ENCODE data around the gene KRTAP10-6.
"Not testable (repeated sequence)": the region's sequence is repeated elsewhere in the genome, so short reads cannot be mapped to it uniquely, and the experiment has no call there.

The KRTAP10-6 gene, protein sequence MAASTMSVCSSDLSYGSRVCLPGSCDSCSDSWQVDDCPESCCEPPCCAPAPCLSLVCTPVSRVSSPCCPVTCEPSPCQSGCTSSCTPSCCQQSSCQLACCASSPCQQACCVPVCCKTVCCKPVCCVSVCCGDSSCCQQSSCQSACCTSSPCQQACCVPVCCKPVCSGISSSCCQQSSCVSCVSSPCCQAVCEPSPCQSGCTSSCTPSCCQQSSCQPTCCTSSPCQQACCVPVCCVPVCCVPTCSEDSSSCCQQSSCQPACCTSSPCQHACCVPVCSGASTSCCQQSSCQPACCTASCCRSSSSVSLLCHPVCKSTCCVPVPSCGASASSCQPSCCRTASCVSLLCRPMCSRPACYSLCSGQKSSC

GRCh38 chr21:44592446-44593311, at the start of gene KRTAP10-6:
Gene KRTAP10-6, minus strand, starts transcription at chr21:44592505. Its CDS starts 21 bp downstream, at chr21:44592484.
- DNase-seq (ENCODE audit: low spot score), result no peak

DNA sequence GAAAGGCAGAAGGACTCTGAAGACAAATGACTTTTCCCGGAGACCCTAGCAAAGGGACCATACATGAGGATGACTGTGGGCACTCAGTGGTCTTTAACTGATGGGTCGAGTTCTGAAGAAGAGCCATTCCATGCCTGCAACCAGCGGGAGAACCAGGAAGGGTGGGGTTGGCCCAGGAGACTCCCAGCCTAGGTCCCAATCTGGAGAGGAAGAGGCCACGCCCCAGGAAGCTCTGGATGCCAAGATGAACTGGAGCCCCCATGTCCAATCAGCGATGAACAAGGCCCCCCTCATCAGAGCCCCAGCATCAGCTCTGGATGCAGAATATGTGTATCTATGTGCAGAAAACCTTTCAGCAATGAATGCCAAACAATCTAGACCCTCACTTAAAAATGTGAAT, 48.5 kb upstream of the KRTAP10-6 start:
- DNase-seq (ENCODE audit: low spot score), result no peak

GRCh38 chr21:44639331-44639655, 47.0 kb upstream of the KRTAP10-6 start:
- DNase-seq (ENCODE audit: low spot score), result no peak

- DNase-seq (ENCODE audit: low spot score), result not testable (repeated sequence)
Observed at GRCh38 chr21:44638506-44639330, 46.4 kb upstream of the KRTAP10-6 start.

- not testable (repeated sequence) for DNase-seq (ENCODE audit: low spot score)
Observed at GRCh38 chr21:44637851-44638348, 45.6 kb upstream of the KRTAP10-6 start.

- DNase-seq (ENCODE audit: low spot score), result no peak
Observed at GRCh38 chr21:44637018-44637850, 44.9 kb upstream of the KRTAP10-6 start, which contains the start of gene KRTAP10-10. Gene KRTAP10-10, plus strand, starts transcription at chr21:44637356. Its CDS starts 62 bp downstream, at chr21:44637418.

DNA sequence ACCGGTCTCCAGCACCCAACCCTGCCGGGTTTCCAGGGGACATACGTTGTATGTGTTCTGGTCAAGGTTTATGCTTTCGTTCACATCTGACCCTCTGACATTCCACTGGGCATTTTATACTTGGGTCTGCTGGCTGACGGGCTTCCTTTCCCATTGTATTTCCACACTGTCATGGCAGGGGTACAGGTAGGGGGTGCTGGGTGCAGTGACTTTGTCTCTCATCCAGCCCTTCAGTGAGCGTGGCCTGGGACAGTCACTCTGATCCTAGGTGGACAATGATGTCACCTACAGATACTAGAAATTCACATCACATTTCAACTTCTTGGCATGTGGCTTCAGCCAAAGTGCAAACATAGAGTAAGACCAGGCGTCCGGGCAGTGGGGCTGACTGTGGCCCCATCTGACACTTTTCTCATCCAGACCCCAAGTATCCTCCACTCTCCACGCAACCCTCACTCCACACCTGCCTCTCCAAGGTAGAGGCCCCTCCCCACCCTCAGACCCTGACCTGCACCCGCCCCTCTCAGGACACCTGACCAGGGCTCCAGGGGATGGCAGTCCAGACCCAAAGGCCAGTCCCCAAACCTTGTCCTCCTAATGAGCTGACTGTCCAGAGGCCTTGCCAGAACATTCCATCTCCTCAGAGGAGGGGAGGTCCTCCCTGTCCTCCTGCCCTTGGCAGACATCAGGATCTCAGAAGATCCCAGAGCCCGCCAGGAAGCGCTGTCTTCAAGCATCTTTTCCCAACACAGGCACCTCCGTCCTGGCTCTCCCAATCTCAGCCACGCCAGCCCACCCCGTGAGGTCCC, 44.1 kb upstream of the KRTAP10-6 start:
- no peak for DNase-seq (ENCODE audit: low spot score)

- no peak for DNase-seq (ENCODE audit: low spot score)
Observed at GRCh38 chr21:44632067-44632466, 39.8 kb upstream of the KRTAP10-6 start.

- DNase-seq (ENCODE audit: low spot score), result no peak
Observed at GRCh38 chr21:44630440-44630839, 38.1 kb upstream of the KRTAP10-6 start.

- no peak for DNase-seq (ENCODE audit: low spot score)
Observed at GRCh38 chr21:44628707-44629391, 36.5 kb upstream of the KRTAP10-6 start.

DNA sequence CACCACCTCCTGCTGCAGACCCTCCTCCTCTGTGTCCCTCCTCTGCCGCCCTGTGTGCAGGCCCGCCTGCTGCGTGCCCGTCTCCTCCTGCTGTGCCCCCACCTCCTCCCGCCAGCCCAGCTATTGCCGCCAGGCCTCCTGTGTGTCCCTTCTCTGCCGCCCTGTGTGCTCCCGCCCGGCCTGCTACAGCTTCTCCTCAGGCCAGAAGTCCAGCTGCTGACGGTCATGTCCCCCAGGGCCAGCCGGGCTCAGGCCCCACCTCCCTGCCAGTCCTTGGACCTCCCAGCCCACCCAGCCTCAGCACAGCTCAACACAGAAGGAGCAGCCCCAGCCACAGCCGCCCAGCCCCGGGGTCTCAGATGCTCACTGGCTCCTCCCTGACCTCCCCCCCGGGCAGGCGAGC, 35.5 kb upstream of the KRTAP10-6 start:
- not testable (repeated sequence) for DNase-seq (ENCODE audit: low spot score)

- not testable (repeated sequence) for DNase-seq (ENCODE audit: low spot score)
Observed at GRCh38 chr21:44627181-44627822, 35.0 kb upstream of the KRTAP10-6 start.

DNA sequence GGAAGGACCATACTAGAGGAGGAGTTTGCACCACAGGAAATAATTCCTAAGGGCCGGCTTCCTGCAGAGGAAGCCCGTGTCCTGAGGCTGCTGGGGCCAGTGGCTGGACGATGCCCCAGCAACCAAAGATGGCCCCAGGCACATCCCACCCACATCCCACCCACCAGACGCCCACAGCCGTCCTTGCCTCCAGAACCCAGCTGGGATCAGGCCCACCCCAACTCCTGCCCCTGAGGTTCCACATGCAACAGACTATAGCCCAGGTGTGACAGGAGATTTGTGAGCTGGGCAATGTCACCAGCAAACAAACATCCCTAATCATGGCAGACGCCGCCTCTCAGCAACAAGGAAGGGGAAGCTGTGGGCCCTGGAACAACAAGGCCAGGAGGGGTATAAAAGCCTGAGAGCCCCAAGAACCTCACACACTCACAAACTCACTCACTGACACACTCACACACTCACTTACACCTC, 34.4 kb upstream of the KRTAP10-6 start, which contains the start of gene KRTAP10-9:
TSS of gene KRTAP10-9 (plus strand) at position 421 of the 471 bp plus-strand sequence. CDS start 79 bp downstream, outside the sequence.
- no peak for DNase-seq (ENCODE audit: low spot score)

GRCh38 chr21:44626262-44626661, 34.0 kb upstream of the KRTAP10-6 start:
- no peak for DNase-seq (ENCODE audit: low spot score)

DNA sequence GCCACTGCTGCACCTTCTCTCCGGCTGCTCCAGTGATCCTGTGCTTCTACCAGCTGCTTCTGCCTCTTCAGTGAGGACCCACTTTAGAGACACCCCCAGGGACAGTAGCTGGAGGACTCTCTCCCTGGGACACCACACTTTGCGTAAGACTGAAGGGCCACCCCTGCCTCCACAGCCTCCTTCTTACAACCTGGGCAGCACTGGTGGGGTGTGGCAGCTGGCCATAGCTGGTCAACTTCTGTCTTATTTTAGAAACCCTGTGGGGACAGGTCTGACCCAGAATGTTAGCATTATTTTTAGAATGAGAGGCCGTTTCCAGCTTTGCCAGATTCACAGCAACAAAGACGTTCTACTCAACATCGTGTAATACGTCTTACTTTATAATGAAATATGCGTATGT, 33.5 kb upstream of the KRTAP10-6 start:
- DNase-seq (ENCODE audit: low spot score), result no peak

DNA sequence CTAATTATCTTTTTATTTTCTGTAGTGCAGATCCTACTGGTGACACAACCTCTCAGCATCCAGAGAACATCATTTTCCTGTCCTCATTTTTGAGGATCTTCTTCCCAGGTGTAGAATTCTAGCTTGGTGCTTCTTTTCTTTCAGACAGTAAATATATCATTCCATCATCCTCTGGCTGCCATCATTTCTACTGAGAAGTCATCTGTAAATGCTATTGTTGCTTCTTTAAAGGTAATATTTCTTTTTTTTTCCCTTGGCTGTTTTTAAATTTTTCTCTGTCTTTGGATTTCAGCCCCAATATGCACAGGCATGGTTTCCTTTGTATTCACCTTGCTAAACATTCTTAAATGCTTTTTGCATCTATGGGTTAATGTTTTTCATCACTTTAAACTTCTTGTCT, 31.3 kb upstream of the KRTAP10-6 start:
- DNase-seq (ENCODE audit: low spot score), result no peak

- no peak for DNase-seq (ENCODE audit: low spot score)
Observed at GRCh38 chr21:44619886-44620285, 27.6 kb upstream of the KRTAP10-6 start.

GRCh38 chr21:44618909-44619308, 26.6 kb upstream of the KRTAP10-6 start:
- no peak for DNase-seq (ENCODE audit: low spot score)

DNA sequence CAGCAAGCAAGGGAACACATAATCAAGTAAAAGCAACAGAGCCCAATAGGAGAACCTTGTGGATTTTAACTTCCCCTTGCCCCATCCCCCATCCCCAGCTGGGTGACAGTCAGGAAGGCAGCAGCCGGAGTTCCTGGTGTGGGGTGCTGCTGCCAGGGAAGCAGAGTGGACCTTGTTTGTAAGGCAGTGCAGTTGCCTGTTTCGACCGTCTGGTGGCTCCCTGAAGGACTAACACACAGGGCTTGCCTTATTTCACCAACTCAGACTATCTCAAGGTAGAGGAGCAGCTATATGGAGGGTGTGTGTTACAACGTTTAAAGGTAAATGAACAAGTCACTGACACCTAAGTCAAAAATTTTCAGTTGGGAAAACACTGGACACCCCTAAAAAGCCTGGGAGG, 26.2 kb upstream of the KRTAP10-6 start:
- peak; percentile 19 for DNase-seq (ENCODE audit: low spot score)
